ENCODE data around the gene THRA.

DNA sequence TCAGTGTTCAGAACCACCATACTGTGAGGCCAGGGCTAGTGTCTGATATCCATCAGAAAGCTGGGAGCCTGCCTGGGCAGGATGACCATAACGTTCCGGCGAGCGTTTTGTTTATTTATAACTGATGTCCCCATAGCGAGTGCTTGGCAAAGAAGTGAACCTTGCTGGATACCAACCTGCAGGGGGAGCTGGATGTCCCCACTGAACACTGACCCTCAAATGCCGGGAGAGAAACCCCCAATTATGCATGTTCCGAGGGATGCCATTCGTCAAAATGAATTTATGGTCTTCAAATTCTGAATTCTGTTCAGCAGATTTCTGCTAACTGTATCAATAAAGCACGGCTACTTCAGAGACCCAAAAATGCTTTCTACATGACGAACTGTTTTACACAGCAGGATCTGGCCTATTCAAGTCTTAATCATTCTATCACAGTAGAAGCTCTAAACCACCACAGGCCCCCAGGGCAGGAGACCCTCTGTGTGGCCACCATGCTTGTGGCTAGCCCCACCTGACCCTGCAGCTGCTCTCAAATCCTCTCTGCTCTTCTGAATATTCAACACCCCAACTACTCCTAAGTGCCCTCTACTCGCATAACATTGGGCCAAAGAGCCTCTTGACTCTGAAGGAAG lies 23.8 kb upstream of the THRA start:
- TF ChIP-seq EZH2 (IDR thresholded peaks at IDR 0.05; ENCODE audit: borderline replicate concordance, low read depth, low read length, poor library complexity, severe bottlenecking) = no peak
- TF ChIP-seq, protein P1, sequence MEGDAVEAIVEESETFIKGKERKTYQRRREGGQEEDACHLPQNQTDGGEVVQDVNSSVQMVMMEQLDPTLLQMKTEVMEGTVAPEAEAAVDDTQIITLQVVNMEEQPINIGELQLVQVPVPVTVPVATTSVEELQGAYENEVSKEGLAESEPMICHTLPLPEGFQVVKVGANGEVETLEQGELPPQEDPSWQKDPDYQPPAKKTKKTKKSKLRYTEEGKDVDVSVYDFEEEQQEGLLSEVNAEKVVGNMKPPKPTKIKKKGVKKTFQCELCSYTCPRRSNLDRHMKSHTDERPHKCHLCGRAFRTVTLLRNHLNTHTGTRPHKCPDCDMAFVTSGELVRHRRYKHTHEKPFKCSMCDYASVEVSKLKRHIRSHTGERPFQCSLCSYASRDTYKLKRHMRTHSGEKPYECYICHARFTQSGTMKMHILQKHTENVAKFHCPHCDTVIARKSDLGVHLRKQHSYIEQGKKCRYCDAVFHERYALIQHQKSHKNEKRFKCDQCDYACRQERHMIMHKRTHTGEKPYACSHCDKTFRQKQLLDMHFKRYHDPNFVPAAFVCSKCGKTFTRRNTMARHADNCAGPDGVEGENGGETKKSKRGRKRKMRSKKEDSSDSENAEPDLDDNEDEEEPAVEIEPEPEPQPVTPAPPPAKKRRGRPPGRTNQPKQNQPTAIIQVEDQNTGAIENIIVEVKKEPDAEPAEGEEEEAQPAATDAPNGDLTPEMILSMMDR (conservative IDR thresholded peaks at IDR 0.05; ENCODE audit: low read depth, low read length) = peak; percentile 51
